Loucy (cell line): Measurements from ENCODE around the gene NRIP2.

Experiments
- EZH2phosphoT487 ChIP-seq: fragments of 200-600 bp; IDR thresholded peaks from 2 replicates; pipeline ENCODE4 v1.6.1; 2018; ENCODE audit warnings: antibody characterized with exemption, mild to moderate bottlenecking, moderate library complexity, borderline replicate concordance
- TF ChIP-seq, protein P1 (sequence below): fragments of 200-600 bp; sonication (generic); conservative IDR thresholded peaks from 2 replicates; pipeline ENCODE4 v1.5.1; 2014; ENCODE audit warnings: mild to moderate bottlenecking, antibody characterized with exemption, low read length

DNA sequence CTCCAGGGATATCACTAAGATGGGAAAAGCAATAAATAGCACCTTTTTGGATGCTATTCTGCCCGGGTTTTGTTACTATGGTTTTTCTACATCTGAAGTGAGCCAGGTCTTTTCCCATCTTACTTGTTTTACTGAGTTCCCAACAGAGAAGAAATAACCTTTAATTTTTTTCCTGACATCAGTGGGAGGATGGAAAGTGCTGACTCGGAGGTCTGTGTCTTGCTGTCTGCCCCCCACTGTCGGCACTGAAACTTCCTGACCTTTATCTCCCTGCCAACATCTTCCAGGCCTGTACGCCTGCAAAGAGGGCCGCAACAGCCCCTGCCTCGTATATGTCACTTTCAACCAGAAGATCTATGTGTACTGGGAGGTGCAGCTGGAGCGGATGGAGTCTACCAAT is 11.4 kb downstream of the NRIP2 start:
- TF ChIP-seq, protein P1, sequence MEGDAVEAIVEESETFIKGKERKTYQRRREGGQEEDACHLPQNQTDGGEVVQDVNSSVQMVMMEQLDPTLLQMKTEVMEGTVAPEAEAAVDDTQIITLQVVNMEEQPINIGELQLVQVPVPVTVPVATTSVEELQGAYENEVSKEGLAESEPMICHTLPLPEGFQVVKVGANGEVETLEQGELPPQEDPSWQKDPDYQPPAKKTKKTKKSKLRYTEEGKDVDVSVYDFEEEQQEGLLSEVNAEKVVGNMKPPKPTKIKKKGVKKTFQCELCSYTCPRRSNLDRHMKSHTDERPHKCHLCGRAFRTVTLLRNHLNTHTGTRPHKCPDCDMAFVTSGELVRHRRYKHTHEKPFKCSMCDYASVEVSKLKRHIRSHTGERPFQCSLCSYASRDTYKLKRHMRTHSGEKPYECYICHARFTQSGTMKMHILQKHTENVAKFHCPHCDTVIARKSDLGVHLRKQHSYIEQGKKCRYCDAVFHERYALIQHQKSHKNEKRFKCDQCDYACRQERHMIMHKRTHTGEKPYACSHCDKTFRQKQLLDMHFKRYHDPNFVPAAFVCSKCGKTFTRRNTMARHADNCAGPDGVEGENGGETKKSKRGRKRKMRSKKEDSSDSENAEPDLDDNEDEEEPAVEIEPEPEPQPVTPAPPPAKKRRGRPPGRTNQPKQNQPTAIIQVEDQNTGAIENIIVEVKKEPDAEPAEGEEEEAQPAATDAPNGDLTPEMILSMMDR, result no peak
- no peak for TF ChIP-seq EZH2phosphoT487
